Stimulated activated CD8-positive, alpha-beta memory T cell treated with anti-CD3 and anti-CD28 coated beads, Interleukin-12 subunit alpha, Interleukin-12 subunit beta, amount 100 ng/mL, for 4 hours (primary cell): Measurements from ENCODE around the gene SLC25A10.
A peak's percentile ranks its signal among the peaks of the same experiment; 100 is the strongest.
"Not testable (repeated sequence)": the region's sequence is repeated elsewhere in the genome, so short reads cannot be mapped to it uniquely, and the experiment has no call there.

ENCODE experiments used
- DNase-seq: peaks from one replicate; pipeline ENCODE4 v3.0.0-alpha.2; 2020; ENCODE audit warnings: low read depth

Gene SLC25A10

GRCh38 chr17:81711814-81712467 lies at the start of gene SLC25A10:
Gene SLC25A10, plus strand, starts transcription at chr17:81712284. Its CDS starts 143 bp downstream, at chr17:81712427.
- peak; percentile 74 for DNase-seq

GRCh38 chr17:81664051-81664470 lies 48.0 kb upstream of the SLC25A10 start:
- DNase-seq: no peak

- DNase-seq: peak; percentile 44
Measured at GRCh38 chr17:81665205-81666091, 46.6 kb upstream of the SLC25A10 start.

GRCh38 chr17:81666092-81666341 lies 46.1 kb upstream of the SLC25A10 start:
- no peak for DNase-seq

GRCh38 chr17:81666342-81667191 lies 45.5 kb upstream of the SLC25A10 start, which contains the start of the genes CCDC137 and OXLD1:
Gene CCDC137, plus strand, starts transcription at chr17:81666737. Its CDS starts 30 bp downstream, at chr17:81666767.
Gene OXLD1, minus strand, starts transcription at chr17:81666605. Its CDS starts 28 bp downstream, at chr17:81666577.
- DNase-seq: peak; percentile 89

GRCh38 chr17:81667754-81668153 lies 44.3 kb upstream of the SLC25A10 start:
- DNase-seq: no peak

- DNase-seq: no peak
Measured at GRCh38 chr17:81672504-81672903, 39.6 kb upstream of the SLC25A10 start.

GRCh38 chr17:81672954-81673353 lies 39.1 kb upstream of the SLC25A10 start:
- no peak for DNase-seq

GRCh38 chr17:81673561-81674258 lies 38.4 kb upstream of the SLC25A10 start:
- no peak for DNase-seq

GRCh38 chr17:81675515-81676221 lies 36.4 kb upstream of the SLC25A10 start:
- not testable (repeated sequence) for DNase-seq

GRCh38 chr17:81676906-81677305 lies 35.2 kb upstream of the SLC25A10 start:
- DNase-seq: no peak

GRCh38 chr17:81680150-81680549 lies 31.9 kb upstream of the SLC25A10 start:
- DNase-seq: no peak

- DNase-seq: no peak
Measured at GRCh38 chr17:81681672-81682071, 30.4 kb upstream of the SLC25A10 start.

GRCh38 chr17:81682565-81683207 lies 29.4 kb upstream of the SLC25A10 start:
- DNase-seq: no peak

- DNase-seq: no peak
Measured at GRCh38 chr17:81683208-81683583, 28.9 kb upstream of the SLC25A10 start.

- peak; percentile 96 for DNase-seq
Measured at GRCh38 chr17:81683584-81684441, 28.3 kb upstream of the SLC25A10 start, which contains the start of the genes ARL16 and HGS. Gene ARL16, minus strand, starts transcription at chr17:81683797. Its CDS starts 44 bp downstream, at chr17:81683753. Gene HGS, plus strand, starts transcription at chr17:81684011. Its CDS starts 56 bp downstream, at chr17:81684067.

GRCh38 chr17:81684442-81684911 lies 27.6 kb upstream of the SLC25A10 start:
- DNase-seq: no peak

GRCh38 chr17:81685108-81685507 lies 27.0 kb upstream of the SLC25A10 start:
- no peak for DNase-seq

GRCh38 chr17:81686614-81687013 lies 25.5 kb upstream of the SLC25A10 start:
- DNase-seq: no peak
